Vagina (tissue), 2 donors: Measurements from ENCODE around the gene RNU7-1.

ENCODE experiments used
- POLR2A ChIP-seq, 2 donors: fragments of 450-650 bp; IDR thresholded peaks; one replicate each; pipeline ENCODE4 v1.6.1; 2017; ENCODE audit warnings: antibody characterized with exemption in 2 of 2, mild to moderate bottlenecking in 2 of 2, moderate library complexity in 2 of 2
- TF ChIP-seq, protein P1 (sequence below), 3 experiments: fragments of 450-650 bp in 2 of 3; fragments of 200-600 bp in 1 of 3; sonication (generic) in 1 of 3; IDR thresholded peaks; one replicate each; pipeline ENCODE4 v1.5.1; 2017 to 2019; ENCODE audit warnings: antibody characterized with exemption in 3 of 3, mild to moderate bottlenecking in 2 of 3, moderate library complexity in 2 of 3

DNA sequence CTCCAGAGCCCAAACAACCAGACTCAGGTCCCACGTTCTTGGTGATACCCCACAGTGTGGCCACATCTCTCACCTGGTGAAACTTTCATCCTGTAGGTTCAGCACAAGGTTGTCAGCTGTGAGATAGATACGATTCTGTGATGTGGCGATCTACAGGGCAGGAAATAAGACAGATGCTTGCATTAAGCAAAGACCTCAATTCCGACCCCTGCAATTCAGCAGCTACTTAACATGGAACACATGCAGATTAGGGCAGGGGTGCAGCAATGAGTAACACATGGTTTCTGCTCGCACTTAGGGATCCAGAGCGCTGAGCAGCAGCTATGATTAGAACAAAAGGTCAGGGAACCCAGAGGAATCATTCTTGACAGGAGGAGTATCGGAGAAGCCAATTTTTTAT, 22.7 kb downstream of the RNU7-1 start:
- TF ChIP-seq, protein P1, sequence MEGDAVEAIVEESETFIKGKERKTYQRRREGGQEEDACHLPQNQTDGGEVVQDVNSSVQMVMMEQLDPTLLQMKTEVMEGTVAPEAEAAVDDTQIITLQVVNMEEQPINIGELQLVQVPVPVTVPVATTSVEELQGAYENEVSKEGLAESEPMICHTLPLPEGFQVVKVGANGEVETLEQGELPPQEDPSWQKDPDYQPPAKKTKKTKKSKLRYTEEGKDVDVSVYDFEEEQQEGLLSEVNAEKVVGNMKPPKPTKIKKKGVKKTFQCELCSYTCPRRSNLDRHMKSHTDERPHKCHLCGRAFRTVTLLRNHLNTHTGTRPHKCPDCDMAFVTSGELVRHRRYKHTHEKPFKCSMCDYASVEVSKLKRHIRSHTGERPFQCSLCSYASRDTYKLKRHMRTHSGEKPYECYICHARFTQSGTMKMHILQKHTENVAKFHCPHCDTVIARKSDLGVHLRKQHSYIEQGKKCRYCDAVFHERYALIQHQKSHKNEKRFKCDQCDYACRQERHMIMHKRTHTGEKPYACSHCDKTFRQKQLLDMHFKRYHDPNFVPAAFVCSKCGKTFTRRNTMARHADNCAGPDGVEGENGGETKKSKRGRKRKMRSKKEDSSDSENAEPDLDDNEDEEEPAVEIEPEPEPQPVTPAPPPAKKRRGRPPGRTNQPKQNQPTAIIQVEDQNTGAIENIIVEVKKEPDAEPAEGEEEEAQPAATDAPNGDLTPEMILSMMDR (IDR thresholded peaks at IDR 0.05) = no peak
- TF ChIP-seq POLR2A (IDR thresholded peaks at IDR 0.05) = no peak
